GM12864 (cell line): ENCODE data around the gene BMP6.

ENCODE experiments used
- DNase-seq: peaks from one replicate; pipeline ENCODE4 v3.0.0-alpha.2; 2011; ENCODE audit warnings: low read depth
- H3K4me3 ChIP-seq: 2 replicates; pipeline ENCODE4 v1.5.1; 2011; ENCODE audit warnings: mild to moderate bottlenecking, low read depth, low read length, control low read depth
- TF ChIP-seq, protein P1 (sequence below): IDR thresholded peaks from 2 replicates; pipeline ENCODE4 v1.5.1; 2011; ENCODE audit warnings: low read depth, mild to moderate bottlenecking, moderate library complexity, low read length, control low read depth, inconsistent platforms; ENCODE audit errors: missing control alignments

The BMP6 gene

DNA sequence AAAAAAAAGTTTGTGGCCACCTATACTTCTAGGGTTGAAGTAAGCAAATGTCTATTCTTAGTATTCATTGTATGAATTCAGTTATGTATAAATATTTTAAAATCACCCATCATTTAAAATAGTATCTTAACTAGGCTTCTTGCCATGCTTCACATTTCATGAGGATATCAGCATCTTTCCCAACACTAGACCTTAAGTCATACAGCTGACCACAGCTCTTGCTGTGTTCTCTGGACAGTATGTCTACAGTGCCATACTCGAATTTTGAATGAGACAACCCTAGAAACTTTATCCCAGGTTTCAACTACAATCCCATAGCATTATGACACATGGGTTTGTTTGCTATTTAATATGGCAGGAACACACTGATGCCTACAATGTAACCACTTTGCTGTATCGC, 179.5 kb downstream of the BMP6 start:
- no peak overlapping the region for H3K4me3 ChIP-seq
- TF ChIP-seq, protein P1, sequence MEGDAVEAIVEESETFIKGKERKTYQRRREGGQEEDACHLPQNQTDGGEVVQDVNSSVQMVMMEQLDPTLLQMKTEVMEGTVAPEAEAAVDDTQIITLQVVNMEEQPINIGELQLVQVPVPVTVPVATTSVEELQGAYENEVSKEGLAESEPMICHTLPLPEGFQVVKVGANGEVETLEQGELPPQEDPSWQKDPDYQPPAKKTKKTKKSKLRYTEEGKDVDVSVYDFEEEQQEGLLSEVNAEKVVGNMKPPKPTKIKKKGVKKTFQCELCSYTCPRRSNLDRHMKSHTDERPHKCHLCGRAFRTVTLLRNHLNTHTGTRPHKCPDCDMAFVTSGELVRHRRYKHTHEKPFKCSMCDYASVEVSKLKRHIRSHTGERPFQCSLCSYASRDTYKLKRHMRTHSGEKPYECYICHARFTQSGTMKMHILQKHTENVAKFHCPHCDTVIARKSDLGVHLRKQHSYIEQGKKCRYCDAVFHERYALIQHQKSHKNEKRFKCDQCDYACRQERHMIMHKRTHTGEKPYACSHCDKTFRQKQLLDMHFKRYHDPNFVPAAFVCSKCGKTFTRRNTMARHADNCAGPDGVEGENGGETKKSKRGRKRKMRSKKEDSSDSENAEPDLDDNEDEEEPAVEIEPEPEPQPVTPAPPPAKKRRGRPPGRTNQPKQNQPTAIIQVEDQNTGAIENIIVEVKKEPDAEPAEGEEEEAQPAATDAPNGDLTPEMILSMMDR, result no peak
- no peak for DNase-seq

DNA sequence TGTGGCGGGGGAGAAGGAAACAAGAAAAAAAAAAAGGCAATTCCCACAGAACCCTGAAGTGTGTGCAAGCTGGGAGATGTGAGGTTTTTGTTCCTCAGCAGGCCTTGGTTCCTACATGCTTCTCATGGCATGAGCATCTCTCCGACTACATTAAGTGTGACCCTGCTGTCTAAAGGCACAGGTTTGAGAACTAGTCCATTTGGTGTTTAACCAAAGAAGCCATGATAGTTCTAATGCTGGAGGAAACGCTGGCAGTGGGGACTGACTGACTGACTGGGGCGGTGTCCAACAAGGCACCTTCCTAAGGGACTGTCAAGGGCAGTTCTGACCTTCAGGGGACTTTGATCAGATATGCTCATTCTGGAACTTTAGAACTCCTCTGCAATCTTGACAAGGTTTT, 180.8 kb downstream of the BMP6 start:
- DNase-seq, result no peak
- H3K4me3 ChIP-seq, result peak overlapping the region; percentile 53
- TF ChIP-seq, protein P1, result no peak

- no peak for DNase-seq
- TF ChIP-seq, protein P1, result no peak
- peak overlapping the region; percentile 53 for H3K4me3 ChIP-seq
Measured at GRCh38 chr6:7907159-7907558, 181.3 kb downstream of the BMP6 start.

DNA sequence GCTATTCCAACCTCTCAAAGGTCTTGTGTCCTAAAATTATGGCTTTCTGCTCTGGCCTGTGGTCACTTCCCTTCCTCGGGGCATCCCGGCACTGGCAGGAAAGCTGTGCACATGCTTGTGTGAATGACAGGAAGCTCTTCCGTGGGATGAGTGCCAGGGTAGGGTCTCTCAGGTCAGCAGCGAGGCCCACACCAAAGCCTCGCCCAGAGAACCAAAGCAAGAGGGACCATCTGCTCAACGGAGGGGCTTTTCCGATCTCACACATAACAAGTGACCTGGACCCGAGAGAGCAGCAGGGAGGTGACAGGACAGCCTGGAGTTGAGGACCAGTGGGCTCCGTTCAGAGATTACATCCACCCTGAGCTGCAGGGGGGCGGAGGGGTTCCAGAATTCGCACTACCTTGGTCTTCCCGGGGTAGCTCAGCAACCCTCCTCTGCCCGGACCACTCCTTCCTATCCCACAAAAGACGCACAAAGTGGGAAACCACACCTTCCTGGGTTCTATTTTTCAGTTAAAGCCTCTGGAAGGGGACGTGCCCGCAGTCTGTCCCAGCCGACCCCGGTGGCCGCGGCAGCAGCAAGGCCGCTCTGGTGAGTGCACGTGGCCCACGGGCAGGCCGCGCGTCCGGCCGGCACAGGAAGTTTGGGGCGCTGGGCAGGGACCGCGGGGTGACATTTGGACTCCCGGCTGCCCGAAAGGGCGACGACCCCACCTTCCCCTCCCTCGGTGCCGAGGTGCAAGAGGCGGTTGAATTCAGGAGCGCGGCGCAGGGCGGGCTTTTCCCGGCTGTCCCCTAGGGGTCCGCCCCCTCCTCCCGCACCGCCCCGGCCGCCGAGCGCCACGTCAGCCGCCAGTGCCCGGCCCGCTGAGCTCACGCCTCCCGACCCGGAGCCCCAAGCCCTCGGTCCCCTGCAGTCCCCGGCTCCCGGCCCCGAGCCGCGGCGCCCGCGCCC, 183.7 kb downstream of the BMP6 start:
- peak overlapping the region; percentile 98 for H3K4me3 ChIP-seq
- TF ChIP-seq, protein P1, result no peak
- DNase-seq, result no peak

DNA sequence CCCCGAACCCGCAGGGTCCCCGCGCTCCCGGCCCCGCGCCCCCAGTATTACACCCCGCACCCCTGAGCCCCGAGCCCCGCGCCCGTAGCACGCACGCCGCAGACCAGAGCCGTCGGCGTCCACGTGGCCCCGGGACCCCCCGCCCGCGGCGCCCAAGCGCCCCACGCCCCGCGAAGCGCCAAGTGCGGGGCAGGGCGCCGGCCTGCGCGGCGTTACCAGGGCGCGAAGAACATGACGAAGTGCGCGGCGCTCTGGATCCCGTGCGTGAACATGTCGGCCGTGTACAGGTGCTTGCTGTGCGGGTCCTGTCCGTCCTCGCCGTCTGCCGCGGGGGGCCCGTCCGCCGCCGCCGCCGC, 184.4 kb downstream of the BMP6 start:
- DNase-seq, result no peak
- peak overlapping the region; percentile 98 for H3K4me3 ChIP-seq
- TF ChIP-seq, protein P1, result no peak

DNA sequence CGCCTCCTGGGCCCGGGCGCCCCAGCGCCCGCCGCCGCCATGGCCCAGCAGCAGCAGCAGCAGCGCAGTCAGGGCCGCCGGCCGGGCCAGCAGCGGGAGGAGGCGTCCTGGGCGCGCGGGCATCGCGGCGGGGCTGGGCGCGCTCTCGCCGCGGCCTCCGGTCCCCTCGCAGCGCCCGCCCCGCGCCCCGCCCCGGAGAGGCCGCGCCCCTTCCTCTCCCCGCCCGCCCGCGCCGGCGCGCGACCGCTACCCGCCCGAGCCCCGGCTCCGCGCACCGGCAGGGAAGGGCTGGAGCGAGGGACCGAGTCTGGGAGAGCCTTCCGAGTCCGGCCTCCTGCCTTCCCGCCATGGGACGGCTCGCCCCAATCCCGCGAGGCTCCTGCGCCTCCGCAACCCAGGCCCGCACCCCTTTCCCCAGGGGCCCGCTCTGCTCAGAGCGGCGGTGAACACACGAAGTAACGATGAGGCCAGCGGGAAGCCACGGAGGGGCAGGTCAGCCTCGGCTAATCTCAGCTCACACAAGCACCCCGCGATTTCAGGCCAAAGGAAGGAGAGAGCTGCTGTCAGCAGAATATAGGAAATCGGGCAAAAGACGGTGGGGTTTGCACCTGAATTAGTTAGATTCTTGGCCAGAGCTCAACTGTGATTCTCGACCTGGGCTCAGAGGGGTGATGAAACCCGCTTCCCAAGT, 184.9 kb downstream of the BMP6 start, which contains the start of gene TXNDC5:
TXNDC5 (minus strand) TSS at position 135 of the 691 bp plus-strand sequence; CDS start at position 123, 12 bp downstream.
- TF ChIP-seq, protein P1, result no peak
- DNase-seq, result no peak
- peak within 1 kb of the TSS; percentile 98 for H3K4me3 ChIP-seq
